Mesothelial cell of epicardium (in vitro differentiated cells): ENCODE data around the gene RUNX1. TPM values are rescaled to one million over a fixed set of nuclear protein-coding genes. Genes with fewer than 3 reads are reported as not detected.

Experiments used
- DNase-seq, 2 experiments: peaks; one replicate each; pipeline ENCODE4 v3.0.0; 2021; ENCODE audit warnings: low spot score in 2 of 2; ENCODE audit not compliant: unreplicated experiment in 2 of 2
- H3K27ac Mint-ChIP-seq: 2 replicates; pipeline ENCODE4 v1.8.0; 2021; ENCODE audit warnings: mixed read lengths
- H3K27me3 Mint-ChIP-seq: 2 replicates; pipeline ENCODE4 v1.8.0; 2021; ENCODE audit warnings: low read depth, mixed read lengths
- H3K36me3 Mint-ChIP-seq: 2 replicates; pipeline ENCODE4 v1.8.0; 2021; ENCODE audit warnings: mixed read lengths
- H3K4me1 Mint-ChIP-seq: 2 replicates; pipeline ENCODE4 v1.8.0; 2021; ENCODE audit warnings: mixed read lengths
- H3K4me3 Mint-ChIP-seq: 2 replicates; pipeline ENCODE4 v1.8.0; 2021; ENCODE audit warnings: mild to moderate bottlenecking, moderate library complexity, mixed read lengths
- H3K9me3 Mint-ChIP-seq: 2 replicates; pipeline ENCODE4 v1.8.0; 2021; ENCODE audit warnings: mixed read lengths
- CTCF ChIP-seq: fragments of 200-600 bp; sonication (generic); IDR thresholded peaks from one replicate; pipeline ENCODE4 v1.5.0; 2021; ENCODE audit warnings: antibody characterized with exemption; ENCODE audit not compliant: unreplicated experiment
- total RNA-seq: library from RNA; stranded (reverse); gene quantifications from 3 replicates; pipeline ENCODE4 v1.2.1, GENCODE V29; 2021

The RUNX1 gene
- total RNA-seq, 1 donor from 2014 or later = 41.2 TPM

GRCh38 chr21:35043549-35043948 is 5.6 kb downstream of the RUNX1 start:
- Mint-ChIP-seq H3K4me3 (no peak overlapping the region), H3K27ac (no peak overlapping the region), H3K36me3 (no peaks in the 10 kb centered on the region), H3K4me1 (peaks cover 39% of the 10 kb centered on the region), H3K27me3 (no peaks in the 10 kb centered on the region), H3K9me3 (no peaks in the 10 kb centered on the region)
- no peak for DNase-seq
- TF ChIP-seq CTCF = no peak

DNA sequence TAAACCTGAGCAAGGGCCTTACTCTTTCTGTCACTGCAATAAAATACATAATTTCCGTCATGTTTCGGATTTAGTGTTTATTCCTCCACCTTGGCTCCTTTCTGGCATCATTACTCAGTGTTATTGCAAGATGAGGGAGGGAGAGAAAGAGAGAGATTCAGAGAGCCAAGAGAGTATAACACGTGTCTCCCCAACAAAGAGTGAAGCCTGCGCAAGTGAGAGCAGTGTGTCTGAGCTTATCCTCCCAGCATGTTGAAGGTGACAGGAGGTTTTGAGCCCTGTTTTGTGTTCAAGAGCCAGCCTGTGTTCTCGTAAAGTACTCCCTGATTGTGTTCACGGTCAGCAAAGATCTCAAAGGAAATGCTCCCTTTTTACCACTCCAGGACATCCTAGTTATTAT is 6.3 kb downstream of the RUNX1 start:
- DNase-seq = no peak
- peaks cover 32% of the 10 kb centered on the region for H3K4me1 Mint-ChIP-seq
- H3K9me3 Mint-ChIP-seq = no peaks in the 10 kb centered on the region
- H3K4me3 Mint-ChIP-seq = no peak overlapping the region
- no peaks in the 10 kb centered on the region for H3K27me3 Mint-ChIP-seq
- TF ChIP-seq CTCF = no peak
- no peak overlapping the region for H3K27ac Mint-ChIP-seq
- H3K36me3 Mint-ChIP-seq = no peaks in the 10 kb centered on the region

GRCh38 chr21:35041881-35042280 is 7.2 kb downstream of the RUNX1 start:
- no peak overlapping the region for H3K27ac Mint-ChIP-seq
- no peaks in the 10 kb centered on the region for H3K27me3 Mint-ChIP-seq
- H3K9me3 Mint-ChIP-seq = no peaks in the 10 kb centered on the region
- no peak for TF ChIP-seq CTCF
- H3K4me1 Mint-ChIP-seq = peaks cover 22% of the 10 kb centered on the region
- no peaks in the 10 kb centered on the region for H3K36me3 Mint-ChIP-seq
- DNase-seq = no peak
- H3K4me3 Mint-ChIP-seq = no peak overlapping the region

DNA sequence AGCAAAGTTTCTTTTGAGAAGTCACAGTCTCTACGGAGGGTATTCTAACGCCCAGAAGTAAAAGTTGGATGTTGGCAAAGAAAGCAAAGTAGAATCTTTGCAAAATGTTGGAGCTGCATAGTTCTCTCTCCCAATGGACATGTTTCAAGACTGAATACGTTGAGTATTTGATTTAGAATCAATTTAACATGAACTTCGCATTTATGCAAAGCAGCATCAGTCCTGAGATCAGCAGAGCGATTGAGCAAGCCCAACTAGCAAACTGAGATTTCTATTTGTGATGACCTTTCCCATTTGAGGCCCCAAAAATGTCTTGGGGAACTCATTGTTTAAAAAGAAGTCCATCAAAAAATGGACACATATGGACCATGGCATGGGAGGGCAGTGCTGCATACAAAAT is 8.0 kb downstream of the RUNX1 start:
- H3K27ac Mint-ChIP-seq = no peak overlapping the region
- TF ChIP-seq CTCF = no peak
- no peaks in the 10 kb centered on the region for H3K9me3 Mint-ChIP-seq
- no peak for DNase-seq
- no peaks in the 10 kb centered on the region for H3K36me3 Mint-ChIP-seq
- no peak overlapping the region for H3K4me3 Mint-ChIP-seq
- H3K27me3 Mint-ChIP-seq = no peaks in the 10 kb centered on the region
- H3K4me1 Mint-ChIP-seq = peaks cover 20% of the 10 kb centered on the region

DNA sequence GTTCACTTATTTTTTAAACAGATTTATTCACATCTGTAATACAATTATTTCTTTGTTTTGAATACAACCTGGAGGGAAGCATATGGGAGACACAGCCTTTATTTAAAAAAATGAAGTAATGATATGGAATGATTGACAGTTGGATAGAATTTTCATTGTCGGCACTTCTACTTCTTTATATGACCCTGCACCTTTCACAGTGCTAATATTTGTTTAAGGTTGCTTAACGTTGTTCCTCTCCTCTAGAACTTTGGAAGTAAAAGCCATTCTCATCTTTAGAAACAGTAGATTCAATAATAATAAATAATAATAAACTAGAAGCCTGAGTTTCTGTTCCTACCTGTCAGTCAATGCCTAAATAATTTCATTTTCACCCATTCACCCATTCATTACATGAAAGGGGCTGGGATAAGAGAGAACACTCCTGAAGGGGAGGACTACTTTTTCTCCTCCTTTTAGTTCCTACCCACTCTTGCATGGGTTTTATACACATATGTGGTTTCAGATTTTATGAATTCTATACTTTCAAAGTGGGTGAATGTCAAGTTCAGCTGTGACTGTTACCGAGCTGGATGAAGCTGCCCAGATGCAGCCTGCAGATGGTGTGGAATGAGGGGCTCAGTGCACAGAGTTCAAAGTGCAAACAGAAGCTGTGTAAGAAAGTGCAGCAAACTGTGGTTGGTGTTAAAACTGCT is 9.4 kb downstream of the RUNX1 start:
- no peak for TF ChIP-seq CTCF
- no peak overlapping the region for H3K4me3 Mint-ChIP-seq
- DNase-seq = no peak
- no peak overlapping the region for H3K27ac Mint-ChIP-seq
- no peaks in the 10 kb centered on the region for H3K36me3 Mint-ChIP-seq
- H3K4me1 Mint-ChIP-seq = peaks cover 20% of the 10 kb centered on the region
- H3K9me3 Mint-ChIP-seq = no peaks in the 10 kb centered on the region
- H3K27me3 Mint-ChIP-seq = peaks cover 3% of the 10 kb centered on the region
